CD4-positive, alpha-beta memory T cell (primary cell): ENCODE results near the gene UGT2B15. TPM values are rescaled to one million over a fixed set of nuclear protein-coding genes. Genes with fewer than 3 reads are reported as not detected.
"Not testable (repeated sequence)": the region's sequence is repeated elsewhere in the genome, so short reads cannot be mapped to it uniquely, and the experiment has no call there.

Experiments used
- CTCF ChIA-PET: fragments of 350-600 bp; sonication (Branson Sonifier 250); formaldehyde crosslinking; loops from one replicate; lab custom pipeline; 2021; ENCODE audit warnings: inconsistent platforms; ENCODE audit not compliant: partially characterized antibody; lab: Charles Lee
- POLR2A ChIA-PET: fragments of 350-600 bp; sonication (Branson Sonifier 250); formaldehyde crosslinking; loops from one replicate; lab custom pipeline; 2021; ENCODE audit not compliant: partially characterized antibody; lab: Charles Lee
- DNase-seq, 5 donors: peaks; one replicate each; pipeline versions ENCODE4 v3.0.0 to v3.0.0-alpha.2; 2020 to 2022; ENCODE audit warnings: mixed read lengths in 1 of 5
- H3K27ac ChIP-seq: one replicate; pipeline ENCODE4 v1.7.0; 2013; ENCODE audit warnings: low read depth, low read length
- H3K27me3 ChIP-seq: 2 replicates; pipeline ENCODE4 v1.7.0; 2013; ENCODE audit warnings: mild to moderate bottlenecking, low read length, moderate library complexity; ENCODE audit not compliant: insufficient read depth
- H3K36me3 ChIP-seq: 2 replicates; pipeline ENCODE4 v1.7.0; 2013; ENCODE audit warnings: mild to moderate bottlenecking, low read length, moderate library complexity; ENCODE audit not compliant: insufficient read depth
- H3K4me1 ChIP-seq: 2 replicates; pipeline ENCODE4 v1.7.0; 2013; ENCODE audit warnings: mild to moderate bottlenecking, low read length, moderate library complexity; ENCODE audit not compliant: insufficient read depth
- H3K4me3 ChIP-seq, 2 donors: one replicate each; pipeline ENCODE4 v1.7.0; 2013; ENCODE audit warnings: low read length in 2 of 2, mild to moderate bottlenecking in 1 of 2
- H3K9me3 ChIP-seq, 2 donors: one replicate each; pipeline ENCODE4 v1.7.0; 2013; ENCODE audit warnings: low read length in 2 of 2, control low read depth in 1 of 2; ENCODE audit not compliant: control insufficient read depth in 1 of 2
- H3K27ac Mint-ChIP-seq, 7 donors: one replicate each; pipeline ENCODE4 v1.8.0; 2020 to 2021; ENCODE audit warnings: mixed read lengths in 7 of 7, mild to moderate bottlenecking in 6 of 7, inconsistent platforms in 3 of 7, moderate library complexity in 3 of 7
- H3K27me3 Mint-ChIP-seq, 2 donors: one replicate each; pipeline ENCODE4 v1.8.0; 2020 to 2021; ENCODE audit warnings: mixed read lengths in 2 of 2
- H3K36me3 Mint-ChIP-seq, 2 donors: one replicate each; pipeline ENCODE4 v1.8.0; 2020 to 2021; ENCODE audit warnings: mixed read lengths in 2 of 2, inconsistent platforms in 1 of 2, mild to moderate bottlenecking in 1 of 2
- H3K4me1 Mint-ChIP-seq, 4 donors: one replicate each; pipeline ENCODE4 v1.8.0; 2020 to 2021; ENCODE audit warnings: mixed read lengths in 4 of 4, mild to moderate bottlenecking in 1 of 4
- H3K4me3 Mint-ChIP-seq, 8 donors: one replicate each; pipeline ENCODE4 v1.8.0; 2020 to 2021; ENCODE audit warnings: mixed read lengths in 8 of 8, mild to moderate bottlenecking in 7 of 8, moderate library complexity in 6 of 8, inconsistent platforms in 3 of 8
- H3K9me3 Mint-ChIP-seq, 8 donors: one replicate each; pipeline ENCODE4 v1.8.0; 2020 to 2021; ENCODE audit warnings: mixed read lengths in 8 of 8, mild to moderate bottlenecking in 5 of 8, inconsistent platforms in 3 of 8, moderate library complexity in 1 of 8
- intact Hi-C: fragments of 100-400 bp; cut with micrococcal nuclease; formaldehyde crosslinking; loops from one replicate; pipeline ENCODE4 v1.15.1; 2023
- polyA plus RNA-seq, 2 donors: library from polyadenylated mRNA; unstranded; fragments of 300-500 nt; fragmentation: Illumina TruSeq; gene quantifications; one replicate each; pipeline ENCODE4 v1.2.3, GENCODE V29; 2021
- total RNA-seq, 2 experiments: library from RNA; stranded (reverse); gene quantifications; one replicate each; pipeline ENCODE4 v1.2.3, GENCODE V29; 2021

Gene UGT2B15
- total and polyA plus RNA-seq, 4 experiments from 2014 or later, result not detected

DNA sequence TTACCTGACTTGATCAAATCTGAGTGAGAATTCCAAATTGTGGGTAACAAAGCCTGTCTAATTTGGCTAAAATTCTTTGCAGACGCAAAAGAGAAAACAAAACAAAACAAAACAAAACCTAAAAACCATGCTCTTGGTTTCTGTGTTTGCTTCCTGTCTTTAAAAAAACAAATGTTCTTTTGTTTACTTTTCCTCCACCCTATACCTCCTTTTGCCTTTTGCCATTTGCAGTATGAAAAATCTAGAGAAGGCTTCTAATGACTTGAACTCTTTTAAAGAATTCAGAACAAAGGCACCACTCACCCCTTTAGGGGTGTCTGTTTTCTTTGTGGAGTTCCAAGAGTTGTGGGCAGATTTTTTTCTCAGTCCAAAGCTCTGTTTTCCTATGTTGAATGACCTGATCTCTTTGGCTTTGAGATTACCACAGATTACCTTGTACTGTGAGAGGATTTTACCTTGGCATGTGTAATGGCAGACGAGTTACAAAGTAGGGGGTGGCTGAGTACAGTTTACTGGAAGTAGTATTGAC is 13.9 kb downstream of the UGT2B15 start:
- CTCF ChIA-PET, H3K36me3 Mint-ChIP-seq, H3K27me3 Mint-ChIP-seq, POLR2A ChIA-PET, H3K27ac ChIP-seq, H3K4me1 ChIP-seq, DNase-seq, H3K4me1 Mint-ChIP-seq, H3K9me3 ChIP-seq, H3K4me3 ChIP-seq, H3K27me3 ChIP-seq, H3K36me3 ChIP-seq, intact Hi-C loops, H3K27ac Mint-ChIP-seq, H3K9me3 Mint-ChIP-seq, H3K4me3 Mint-ChIP-seq: not testable (repeated sequence)

DNA sequence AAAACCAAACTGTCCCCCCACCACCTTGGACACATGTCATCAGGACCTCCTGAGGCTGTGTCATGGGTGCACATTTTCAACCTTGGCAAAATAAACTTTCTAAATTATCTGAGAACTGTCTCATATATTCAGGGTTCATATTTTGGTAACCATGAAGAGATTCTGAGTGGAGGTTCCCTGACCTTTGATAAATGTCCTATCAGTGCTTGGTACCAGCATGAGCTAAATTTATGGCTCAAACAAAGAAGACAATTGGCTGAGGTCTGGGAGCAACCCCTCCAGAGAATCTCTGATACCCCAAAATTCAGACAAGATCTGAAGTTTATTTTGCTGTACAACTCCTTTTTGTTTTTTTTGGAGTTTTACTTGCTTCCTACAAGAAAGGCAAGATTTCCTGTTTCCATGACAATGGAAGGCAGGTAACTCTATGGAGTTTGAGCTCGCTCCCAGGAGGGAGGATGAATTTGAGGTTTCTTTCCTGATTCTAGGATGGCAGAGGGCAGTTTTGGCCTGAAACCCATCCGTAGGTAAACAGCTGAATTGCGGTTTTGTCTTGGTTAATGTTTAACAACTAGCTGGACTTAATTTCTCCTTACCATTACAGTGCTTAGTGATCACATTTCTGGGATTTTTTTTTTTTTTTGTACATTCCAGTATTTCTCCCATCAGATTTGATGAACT is 14.5 kb downstream of the UGT2B15 start:
- CTCF ChIA-PET, result no interaction called here
- POLR2A ChIA-PET, result no interaction called here
- Mint-ChIP-seq H3K9me3 (no peaks in the 10 kb centered on the region), H3K27ac (no peak overlapping the region), H3K27me3 (peaks cover 2% of the 10 kb centered on the region in 2 donors), H3K4me3 (no peak overlapping the region), H3K36me3 (no peaks in the 10 kb centered on the region), H3K4me1 (peaks cover 0 to 5% (median under 1%) of the 10 kb centered on the region in 4 donors)
- Histone ChIP-seq H3K9me3 (no peaks in the 10 kb centered on the region), H3K27me3 (no peaks in the 10 kb centered on the region), H3K36me3 (no peaks in the 10 kb centered on the region), H3K4me3 (no peak overlapping the region), H3K27ac (no peak overlapping the region), H3K4me1 (no peaks in the 10 kb centered on the region)
- intact Hi-C loops, result no loop called here
- DNase-seq, result no peak

GRCh38 chr4:68654946-68655721 is 15.3 kb downstream of the UGT2B15 start:
- Histone ChIP-seq H3K27me3 (no peaks in the 10 kb centered on the region), H3K36me3 (no peaks in the 10 kb centered on the region), H3K4me3 (no peak overlapping the region), H3K27ac (no peak overlapping the region), H3K9me3 (no peaks in the 10 kb centered on the region), H3K4me1 (no peaks in the 10 kb centered on the region)
- intact Hi-C loops, result no loop called here
- ChIA-PET CTCF (no interaction called here), POLR2A (no interaction called here)
- Mint-ChIP-seq H3K9me3 (peaks cover 0 to 2% (median 0%) of the 10 kb centered on the region in 8 donors), H3K4me3 (no peak overlapping the region), H3K36me3 (no peaks in the 10 kb centered on the region), H3K27ac (no peak overlapping the region), H3K27me3 (peaks cover 4 to 8% of the 10 kb centered on the region in 2 donors), H3K4me1 (peaks cover 0 to 5% (median under 1%) of the 10 kb centered on the region in 4 donors)
- no peak for DNase-seq

DNA sequence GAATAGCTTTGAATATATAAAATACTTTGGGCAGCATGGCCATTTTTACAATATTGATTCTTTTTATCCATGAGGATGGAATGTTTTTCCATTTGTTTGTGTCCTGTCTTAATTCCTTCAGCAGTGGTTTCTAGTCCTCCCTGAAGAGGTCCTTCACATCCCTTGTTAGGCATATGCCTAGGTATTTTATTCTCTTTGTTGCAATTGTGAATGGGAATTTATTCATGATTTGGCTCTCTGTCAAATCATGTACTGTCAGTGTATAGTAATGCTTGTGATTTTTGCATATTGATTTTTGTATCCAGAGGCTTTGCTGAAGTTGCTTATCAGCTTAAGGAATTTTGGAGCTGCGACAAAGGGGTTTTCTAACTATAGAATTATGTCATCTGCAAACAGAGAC is 18.5 kb downstream of the UGT2B15 start:
- Mint-ChIP-seq H3K27me3 (peaks cover 5 to 8% of the 10 kb centered on the region in 2 donors), H3K4me3 (no peak overlapping the region), H3K36me3 (no peaks in the 10 kb centered on the region), H3K4me1 (peaks cover 0 to 5% (median 1%) of the 10 kb centered on the region in 4 donors), H3K27ac (no peak overlapping the region), H3K9me3 (peaks cover 0 to 3% (median 0%) of the 10 kb centered on the region in 8 donors)
- no peaks in the 10 kb centered on the region for H3K36me3 ChIP-seq
- DNase-seq, result no peak
- ChIA-PET CTCF (no interaction called here), POLR2A (no interaction called here)
- H3K9me3 ChIP-seq, result no peaks in the 10 kb centered on the region
- no peaks in the 10 kb centered on the region for H3K4me1 ChIP-seq
- no peak overlapping the region for H3K27ac ChIP-seq
- H3K27me3 ChIP-seq, result no peaks in the 10 kb centered on the region
- no peak overlapping the region for H3K4me3 ChIP-seq
- intact Hi-C loops, result no loop called here

GRCh38 chr4:68630371-68630770 is 40.1 kb downstream of the UGT2B15 start:
- H3K36me3 ChIP-seq, result no peaks in the 10 kb centered on the region
- no peak overlapping the region for H3K4me3 ChIP-seq
- ChIA-PET POLR2A (no interaction called here), CTCF (no interaction called here)
- H3K27me3 Mint-ChIP-seq, result no peaks in the 10 kb centered on the region
- no peaks in the 10 kb centered on the region for H3K4me1 Mint-ChIP-seq
- intact Hi-C loops, result no loop called here
- H3K9me3 ChIP-seq, result no peaks in the 10 kb centered on the region
- H3K9me3 Mint-ChIP-seq, result peaks cover 0 to 3% (median 0%) of the 10 kb centered on the region in 8 donors
- H3K27ac Mint-ChIP-seq, result no peak overlapping the region
- no peaks in the 10 kb centered on the region for H3K27me3 ChIP-seq
- no peak overlapping the region for H3K4me3 Mint-ChIP-seq
- no peak overlapping the region for H3K27ac ChIP-seq
- H3K4me1 ChIP-seq, result no peaks in the 10 kb centered on the region
- DNase-seq, result no peak
- H3K36me3 Mint-ChIP-seq, result no peaks in the 10 kb centered on the region

DNA sequence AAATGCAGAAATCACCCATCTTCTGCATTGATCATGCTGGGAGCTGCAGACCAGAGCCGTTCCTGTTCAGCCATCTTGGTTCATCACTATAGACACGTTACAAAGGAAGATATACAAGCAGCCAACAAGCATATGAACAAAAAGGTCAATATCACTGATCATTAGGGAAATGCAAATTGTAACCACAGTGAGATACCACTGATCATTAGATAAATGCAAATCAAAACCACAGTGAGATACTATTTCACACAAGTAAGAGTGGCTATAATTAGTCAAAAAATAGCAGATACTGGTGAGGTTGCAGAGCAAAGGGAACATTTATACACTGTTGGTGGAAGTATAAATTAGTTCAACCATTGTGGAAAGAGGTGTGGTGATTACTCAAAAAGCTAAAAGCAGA is 47.7 kb downstream of the UGT2B15 start:
- H3K4me3 Mint-ChIP-seq, H3K27ac Mint-ChIP-seq, DNase-seq, POLR2A ChIA-PET, CTCF ChIA-PET, H3K27me3 ChIP-seq, H3K4me1 Mint-ChIP-seq, H3K27ac ChIP-seq, H3K36me3 Mint-ChIP-seq, H3K36me3 ChIP-seq, H3K4me3 ChIP-seq, H3K9me3 ChIP-seq, H3K9me3 Mint-ChIP-seq, H3K4me1 ChIP-seq, H3K27me3 Mint-ChIP-seq, intact Hi-C loops: not testable (repeated sequence)

DNA sequence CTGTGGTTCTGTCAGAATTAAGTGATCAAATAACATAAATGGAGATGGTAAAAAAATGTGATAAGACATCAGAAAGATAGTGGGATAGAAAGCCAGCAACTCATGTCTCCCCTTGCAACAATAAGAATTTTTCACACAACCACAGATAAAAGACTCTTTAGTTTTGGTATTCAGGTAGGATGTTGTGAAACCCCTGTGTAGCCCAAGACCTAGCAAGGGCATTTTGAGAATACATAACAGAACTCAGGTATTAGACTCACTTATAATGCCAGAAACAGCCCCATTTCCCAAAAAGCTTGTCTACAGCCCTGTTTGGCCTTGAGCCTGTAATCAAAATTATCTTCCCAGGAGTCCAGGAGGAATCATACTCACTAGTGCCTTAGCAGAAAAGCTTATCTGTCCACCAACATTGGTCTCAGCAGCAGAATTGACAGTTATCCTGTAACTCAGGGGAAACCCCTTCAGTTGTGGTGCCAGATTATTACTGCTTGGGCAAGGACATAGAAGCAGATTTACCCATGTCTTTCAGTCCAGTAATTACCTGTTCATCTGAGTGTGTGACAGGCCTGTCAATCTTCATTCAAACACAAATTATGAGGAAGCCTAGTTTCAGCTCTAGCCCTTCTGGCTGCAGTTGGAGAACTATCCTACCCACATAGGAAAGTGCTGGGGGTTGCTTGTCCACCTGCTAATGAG is 53.3 kb downstream of the UGT2B15 start:
- Histone ChIP-seq H3K27ac (no peak overlapping the region), H3K4me3 (no peak overlapping the region), H3K9me3 (no peaks in the 10 kb centered on the region), H3K27me3 (no peaks in the 10 kb centered on the region), H3K36me3 (no peaks in the 10 kb centered on the region), H3K4me1 (no peaks in the 10 kb centered on the region)
- peaks cover 0 to 1% (median 0%) of the 10 kb centered on the region in 8 donors for H3K9me3 Mint-ChIP-seq
- H3K27ac Mint-ChIP-seq, result no peak overlapping the region
- H3K27me3 Mint-ChIP-seq, result peaks cover 1 to 4% of the 10 kb centered on the region in 2 donors
- peaks cover 0 to 7% (median 0%) of the 10 kb centered on the region in 4 donors for H3K4me1 Mint-ChIP-seq
- H3K36me3 Mint-ChIP-seq, result no peaks in the 10 kb centered on the region
- no peak overlapping the region for H3K4me3 Mint-ChIP-seq
- CTCF ChIA-PET, result no interaction called here
- intact Hi-C loops, result no loop called here
- DNase-seq, result no peak
- POLR2A ChIA-PET, result no interaction called here
